ENCODE data around the gene FBH1.

DNA sequence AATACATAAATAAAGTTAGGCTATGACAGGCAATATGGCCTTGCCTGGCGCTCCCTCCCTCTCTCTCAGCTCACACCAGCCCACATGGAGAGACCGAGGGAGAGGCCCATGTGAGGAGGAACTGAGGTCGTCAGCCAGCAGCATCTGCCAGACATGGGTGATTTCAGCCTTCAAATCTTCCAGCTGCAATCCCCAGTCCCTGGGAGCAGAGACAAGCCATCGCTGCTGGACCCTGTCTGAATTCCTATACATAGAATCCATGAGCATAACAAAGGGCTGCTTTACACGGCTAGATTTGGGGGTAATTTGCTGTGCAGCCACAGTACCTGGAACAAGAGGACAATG is 35.9 kb upstream of the FBH1 start:
- TF ChIP-seq, protein P1, sequence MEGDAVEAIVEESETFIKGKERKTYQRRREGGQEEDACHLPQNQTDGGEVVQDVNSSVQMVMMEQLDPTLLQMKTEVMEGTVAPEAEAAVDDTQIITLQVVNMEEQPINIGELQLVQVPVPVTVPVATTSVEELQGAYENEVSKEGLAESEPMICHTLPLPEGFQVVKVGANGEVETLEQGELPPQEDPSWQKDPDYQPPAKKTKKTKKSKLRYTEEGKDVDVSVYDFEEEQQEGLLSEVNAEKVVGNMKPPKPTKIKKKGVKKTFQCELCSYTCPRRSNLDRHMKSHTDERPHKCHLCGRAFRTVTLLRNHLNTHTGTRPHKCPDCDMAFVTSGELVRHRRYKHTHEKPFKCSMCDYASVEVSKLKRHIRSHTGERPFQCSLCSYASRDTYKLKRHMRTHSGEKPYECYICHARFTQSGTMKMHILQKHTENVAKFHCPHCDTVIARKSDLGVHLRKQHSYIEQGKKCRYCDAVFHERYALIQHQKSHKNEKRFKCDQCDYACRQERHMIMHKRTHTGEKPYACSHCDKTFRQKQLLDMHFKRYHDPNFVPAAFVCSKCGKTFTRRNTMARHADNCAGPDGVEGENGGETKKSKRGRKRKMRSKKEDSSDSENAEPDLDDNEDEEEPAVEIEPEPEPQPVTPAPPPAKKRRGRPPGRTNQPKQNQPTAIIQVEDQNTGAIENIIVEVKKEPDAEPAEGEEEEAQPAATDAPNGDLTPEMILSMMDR (conservative IDR thresholded peaks at IDR 0.05; ENCODE audit: low read depth in 2 of 2), result no peak
- no peak for TF ChIP-seq POLR2AphosphoS5 (IDR thresholded peaks at IDR 0.05; ENCODE audit: low read depth)
- TF ChIP-seq, protein P2, sequence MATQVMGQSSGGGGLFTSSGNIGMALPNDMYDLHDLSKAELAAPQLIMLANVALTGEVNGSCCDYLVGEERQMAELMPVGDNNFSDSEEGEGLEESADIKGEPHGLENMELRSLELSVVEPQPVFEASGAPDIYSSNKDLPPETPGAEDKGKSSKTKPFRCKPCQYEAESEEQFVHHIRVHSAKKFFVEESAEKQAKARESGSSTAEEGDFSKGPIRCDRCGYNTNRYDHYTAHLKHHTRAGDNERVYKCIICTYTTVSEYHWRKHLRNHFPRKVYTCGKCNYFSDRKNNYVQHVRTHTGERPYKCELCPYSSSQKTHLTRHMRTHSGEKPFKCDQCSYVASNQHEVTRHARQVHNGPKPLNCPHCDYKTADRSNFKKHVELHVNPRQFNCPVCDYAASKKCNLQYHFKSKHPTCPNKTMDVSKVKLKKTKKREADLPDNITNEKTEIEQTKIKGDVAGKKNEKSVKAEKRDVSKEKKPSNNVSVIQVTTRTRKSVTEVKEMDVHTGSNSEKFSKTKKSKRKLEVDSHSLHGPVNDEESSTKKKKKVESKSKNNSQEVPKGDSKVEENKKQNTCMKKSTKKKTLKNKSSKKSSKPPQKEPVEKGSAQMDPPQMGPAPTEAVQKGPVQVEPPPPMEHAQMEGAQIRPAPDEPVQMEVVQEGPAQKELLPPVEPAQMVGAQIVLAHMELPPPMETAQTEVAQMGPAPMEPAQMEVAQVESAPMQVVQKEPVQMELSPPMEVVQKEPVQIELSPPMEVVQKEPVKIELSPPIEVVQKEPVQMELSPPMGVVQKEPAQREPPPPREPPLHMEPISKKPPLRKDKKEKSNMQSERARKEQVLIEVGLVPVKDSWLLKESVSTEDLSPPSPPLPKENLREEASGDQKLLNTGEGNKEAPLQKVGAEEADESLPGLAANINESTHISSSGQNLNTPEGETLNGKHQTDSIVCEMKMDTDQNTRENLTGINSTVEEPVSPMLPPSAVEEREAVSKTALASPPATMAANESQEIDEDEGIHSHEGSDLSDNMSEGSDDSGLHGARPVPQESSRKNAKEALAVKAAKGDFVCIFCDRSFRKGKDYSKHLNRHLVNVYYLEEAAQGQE (IDR thresholded peaks at IDR 0.05; ENCODE audit: unreplicated experiment), result no peak
